DMS53 treated with DMSO at 0.1 percent for 48 hours (cell line): ENCODE results near the gene PANK1.
"Not testable (repeated sequence)": the region's sequence is repeated elsewhere in the genome, so short reads cannot be mapped to it uniquely, and the experiment has no call there.

Source experiments
- DNase-seq: peaks from one replicate; lab custom pipeline; 2025; ENCODE audit not compliant: unreplicated experiment; lab: John Stamatoyannopoulos, UW

PANK1 gene

DNA sequence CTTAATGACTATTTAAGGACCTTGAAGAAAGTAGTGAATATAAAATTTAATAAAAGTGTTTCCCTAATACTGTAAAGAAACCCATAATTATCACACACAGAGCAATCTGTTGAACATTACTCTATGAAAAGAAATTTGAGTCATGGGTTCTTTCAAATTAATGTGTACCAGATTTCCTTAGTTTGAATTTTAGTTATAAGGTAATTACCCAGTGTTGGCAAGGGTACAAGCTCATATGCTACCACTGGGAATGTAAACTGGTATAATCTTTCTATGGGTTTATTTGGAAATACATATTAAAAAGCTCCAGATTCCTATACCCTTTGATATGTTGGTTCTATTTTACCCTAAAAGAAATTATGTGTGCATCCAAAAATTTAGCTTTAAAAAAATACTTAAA, 22.9 kb downstream of the PANK1 start:
- DNase-seq = no peak

DNA sequence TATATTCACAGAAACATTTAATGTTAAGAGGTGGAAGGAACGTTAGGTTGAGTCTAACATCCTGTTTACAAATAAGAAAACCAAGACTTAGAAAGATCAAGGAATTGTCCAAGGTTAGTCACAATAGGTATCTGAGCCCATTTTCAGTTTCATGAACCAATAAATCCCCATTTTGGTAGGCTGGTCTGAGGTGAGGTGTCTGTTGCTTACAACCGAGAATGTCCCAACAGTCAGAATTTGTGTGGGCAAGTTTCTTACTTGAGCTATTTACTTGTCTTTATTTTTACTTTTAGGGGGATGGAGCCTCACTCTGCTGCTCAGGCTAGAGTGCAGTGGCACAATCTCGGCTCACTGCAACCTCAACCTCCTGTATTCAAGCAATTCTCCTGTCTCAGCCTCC, 23.6 kb downstream of the PANK1 start:
- no peak for DNase-seq

DNA sequence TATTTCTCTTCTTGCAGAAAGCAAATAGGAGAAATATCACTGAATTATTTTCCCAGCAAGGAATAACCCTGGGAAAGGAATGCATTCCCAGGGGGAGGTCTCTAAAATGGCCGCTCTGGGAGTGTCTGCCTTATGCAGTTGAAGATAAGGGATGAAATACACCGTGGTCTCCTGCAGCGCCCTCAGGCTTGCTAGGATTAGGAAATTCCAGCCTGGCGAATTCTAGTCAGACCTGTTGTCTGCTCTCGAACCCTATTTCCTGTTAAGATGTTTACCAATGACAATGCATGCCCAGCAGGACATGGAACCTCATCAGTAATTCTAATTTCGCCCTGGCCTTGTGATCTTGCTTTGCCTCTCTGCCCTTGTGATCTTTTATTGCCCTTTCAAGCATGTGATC, 24.7 kb downstream of the PANK1 start:
- DNase-seq = not testable (repeated sequence)

DNA sequence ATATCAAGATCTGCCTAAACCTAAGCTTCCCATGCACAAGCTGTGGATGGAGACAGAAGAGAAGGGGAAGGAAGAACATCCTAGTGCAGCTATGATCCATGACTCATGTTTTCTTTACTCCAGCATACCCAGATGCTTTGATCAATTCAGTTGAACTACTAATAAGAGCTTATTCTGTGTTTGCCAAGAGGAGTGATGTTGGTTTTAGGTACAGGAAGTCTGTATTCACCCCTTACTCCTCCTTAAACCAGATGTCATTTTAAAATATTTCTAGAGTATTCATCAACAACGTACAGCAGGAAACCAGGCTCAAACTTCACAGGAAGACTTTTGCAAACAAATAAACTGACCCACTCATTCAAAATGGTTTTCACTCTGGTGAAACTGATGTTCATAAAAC, 29.2 kb downstream of the PANK1 start:
- peak; percentile 4 for DNase-seq

GRCh38 chr10:89615112-89615511, 29.9 kb downstream of the PANK1 start:
- DNase-seq = no peak

GRCh38 chr10:89613582-89613981, 31.5 kb downstream of the PANK1 start:
- DNase-seq = no peak

DNA sequence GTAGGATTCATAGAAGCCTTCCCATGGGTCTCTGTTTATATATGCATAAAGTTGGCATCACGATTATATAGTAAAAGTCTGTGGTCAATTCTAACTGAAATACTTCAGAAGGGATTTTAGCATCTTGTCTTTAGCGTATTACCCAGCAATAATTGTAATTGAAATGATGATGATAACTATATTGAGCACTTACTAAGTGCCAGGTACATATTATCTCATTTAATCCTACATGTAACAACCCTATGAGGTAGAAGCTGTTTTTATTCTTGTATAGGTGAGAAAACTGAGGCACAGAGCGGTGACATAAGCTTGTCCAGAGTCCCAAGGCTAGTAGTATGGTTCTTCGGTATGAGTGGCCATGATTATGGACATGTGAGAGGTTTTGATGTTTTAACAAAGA, 33.8 kb downstream of the PANK1 start:
- DNase-seq = no peak

DNA sequence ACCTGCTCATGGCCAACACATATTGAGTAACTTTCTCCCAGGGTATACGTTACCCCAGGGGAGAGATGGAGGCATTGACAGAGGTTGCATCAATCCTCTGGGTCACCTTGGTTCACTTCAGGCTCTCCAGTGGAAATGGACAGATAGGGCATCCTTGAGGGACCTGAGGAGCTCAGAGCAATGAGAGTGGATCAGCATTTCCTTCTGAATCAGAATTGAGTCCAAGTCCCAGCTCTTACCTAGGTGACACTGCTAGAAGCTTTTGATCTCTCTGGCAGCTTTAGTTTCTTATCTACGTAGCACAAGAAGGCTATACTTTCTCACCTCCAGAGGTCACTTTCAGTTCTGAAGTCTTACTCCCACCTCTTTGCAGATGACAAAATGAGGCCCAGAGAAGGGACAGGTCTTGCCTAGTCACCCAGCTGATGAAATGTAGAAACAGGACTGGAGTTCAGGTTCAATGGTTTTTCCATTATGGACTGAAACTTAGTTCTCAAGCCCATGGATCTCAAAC, 35.2 kb downstream of the PANK1 start:
- DNase-seq = no peak

DNA sequence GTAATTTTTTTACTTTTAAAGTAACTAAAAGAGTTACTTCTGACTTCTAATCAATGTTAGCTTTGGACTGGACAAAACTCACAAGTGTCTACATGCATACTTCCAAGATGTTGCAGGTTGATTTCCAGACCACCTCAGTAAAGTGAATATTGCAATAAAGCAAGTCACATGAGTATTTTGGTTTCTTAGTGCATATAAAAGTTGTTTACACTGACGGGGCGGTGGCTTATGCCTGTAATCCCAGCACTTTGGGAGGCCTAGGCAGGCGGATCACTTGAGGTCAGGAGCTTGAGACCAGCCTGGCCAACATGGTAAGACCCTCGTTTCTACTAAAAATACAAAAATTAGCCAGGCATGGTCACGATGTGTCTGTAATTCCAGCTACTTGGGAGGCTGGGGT, 40.8 kb downstream of the PANK1 start:
- no peak for DNase-seq

- DNase-seq = no peak
Measured at GRCh38 chr10:89602919-89603318, 42.1 kb downstream of the PANK1 start.

DNA sequence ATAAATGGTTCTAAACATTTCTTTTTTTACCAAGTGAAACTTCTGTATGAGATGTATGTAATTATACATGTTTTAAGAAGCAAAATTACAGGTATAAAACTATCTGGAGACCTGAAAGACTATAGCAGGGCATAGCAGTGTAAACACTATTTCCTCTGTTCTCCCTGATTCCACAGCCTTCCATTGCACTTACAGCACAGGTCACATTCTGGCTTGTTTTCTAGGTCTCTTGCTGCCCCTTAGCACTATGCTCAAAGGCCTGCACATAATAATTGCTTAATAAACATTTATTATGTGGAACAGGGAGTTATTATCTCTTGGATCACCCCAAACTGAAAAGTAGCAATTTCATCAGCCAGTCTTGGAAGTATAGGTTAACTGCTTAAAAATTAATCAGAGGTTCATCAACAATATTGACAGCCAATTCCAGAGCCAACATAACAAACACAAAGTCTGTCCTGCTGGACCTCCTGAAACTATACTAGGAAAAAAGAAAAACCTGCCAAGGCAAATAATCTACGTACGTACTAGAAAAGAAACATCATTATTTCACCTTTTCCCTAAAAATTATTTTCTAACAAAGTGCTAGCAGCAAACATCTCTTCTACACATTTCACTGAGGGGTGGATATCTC, 43.2 kb downstream of the PANK1 start:
- DNase-seq = no peak

DNA sequence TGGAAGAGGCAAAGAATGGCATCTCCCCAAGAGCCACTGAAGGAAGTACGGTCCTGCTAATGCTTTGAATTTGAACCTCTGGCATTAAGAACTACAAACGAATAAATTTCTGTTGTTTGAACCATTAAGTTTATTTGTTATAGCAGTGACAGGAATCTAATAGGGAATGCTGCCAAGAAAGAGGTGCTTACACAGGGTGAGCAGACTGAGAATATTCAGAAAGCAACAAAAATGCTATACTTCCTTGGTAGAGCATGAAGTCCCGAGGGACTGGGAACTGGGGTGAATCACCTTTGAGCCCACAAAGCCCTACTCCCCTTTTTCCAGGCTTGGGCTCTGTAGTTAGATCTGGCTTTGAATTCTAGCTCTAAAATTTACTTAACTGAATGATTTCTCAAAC, 45.0 kb downstream of the PANK1 start:
- no peak for DNase-seq

DNA sequence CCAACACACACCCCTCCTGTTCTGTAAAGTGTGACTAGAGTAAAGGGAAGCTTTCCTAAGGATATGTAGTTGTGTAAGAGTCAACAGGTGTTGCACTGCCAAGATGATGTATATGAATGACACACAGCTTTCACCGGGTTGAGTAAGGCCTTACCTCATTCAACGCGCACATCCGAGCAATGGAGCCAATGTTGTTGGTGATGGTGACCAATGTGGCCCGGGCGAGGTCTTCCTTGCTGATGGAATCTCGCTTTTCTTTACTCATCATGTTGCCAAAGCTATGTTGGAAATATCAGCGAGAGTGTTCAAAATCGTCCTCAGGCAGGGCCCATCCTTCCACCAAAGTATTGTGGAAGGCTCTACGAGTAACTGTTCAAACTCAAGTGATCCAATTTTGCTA, 52.0 kb downstream of the PANK1 start:
- no peak for DNase-seq

DNA sequence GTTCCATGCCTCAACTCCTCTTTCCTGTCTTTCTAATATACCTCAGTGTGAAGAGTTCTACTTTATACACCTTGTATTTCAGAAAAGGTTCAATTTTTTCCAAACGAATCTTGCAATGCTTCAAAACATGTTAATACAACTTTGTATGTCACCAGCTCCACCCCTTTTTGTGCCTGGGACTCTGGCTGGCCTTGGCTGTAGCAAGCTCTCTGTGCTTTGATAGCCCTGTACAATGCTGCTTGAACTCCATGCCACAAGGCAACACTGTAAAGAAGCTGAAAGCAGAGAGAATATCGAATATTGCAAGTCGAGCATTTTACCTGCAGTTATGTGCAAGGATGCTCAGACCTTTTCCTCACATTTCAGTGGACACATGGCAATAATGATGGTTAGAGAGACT, 52.5 kb downstream of the PANK1 start:
- no peak for DNase-seq

DNA sequence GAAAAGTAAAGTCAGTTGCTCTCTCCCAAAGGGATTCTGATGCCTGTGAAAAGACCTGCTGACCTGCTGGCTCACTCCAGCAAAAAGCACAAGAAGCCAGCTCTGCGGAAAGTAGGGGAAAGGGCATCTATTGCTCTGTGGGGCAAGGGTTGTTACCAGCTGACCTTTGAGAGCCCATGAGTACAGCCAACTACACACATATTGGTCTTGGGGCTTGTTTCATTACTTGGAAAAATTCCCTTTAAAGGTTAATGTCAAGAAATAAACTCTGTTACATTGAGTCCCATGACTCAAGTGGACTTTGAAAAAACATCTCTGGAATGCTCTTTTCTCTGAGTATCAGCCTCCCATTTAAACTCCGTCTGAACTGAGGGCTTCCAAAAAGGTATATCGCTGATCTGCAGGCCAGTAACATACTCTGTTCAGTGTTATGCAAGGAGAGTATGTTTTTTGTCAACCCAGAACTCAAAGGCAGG, 53.2 kb downstream of the PANK1 start:
- DNase-seq = no peak

GRCh38 chr10:89591111-89591795, 53.8 kb downstream of the PANK1 start:
- DNase-seq = no peak

DNA sequence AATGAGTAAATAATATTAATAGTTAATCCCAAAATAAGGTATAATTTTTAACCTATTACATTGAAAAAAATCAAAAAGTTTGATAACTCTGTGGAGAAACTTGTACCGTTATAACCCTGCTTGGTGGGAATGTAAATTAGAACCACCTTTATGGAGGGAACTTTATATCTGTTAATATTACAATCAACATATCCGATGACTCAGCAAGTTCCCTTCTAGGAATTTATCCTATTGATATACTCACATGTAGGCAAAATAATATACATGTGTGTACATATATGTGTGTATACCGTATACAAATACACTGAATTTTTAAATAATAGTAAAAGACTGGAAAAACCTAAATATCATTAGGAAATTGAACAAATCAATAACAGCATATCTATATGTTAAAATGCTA, 54.7 kb downstream of the PANK1 start:
- DNase-seq = no peak

DNA sequence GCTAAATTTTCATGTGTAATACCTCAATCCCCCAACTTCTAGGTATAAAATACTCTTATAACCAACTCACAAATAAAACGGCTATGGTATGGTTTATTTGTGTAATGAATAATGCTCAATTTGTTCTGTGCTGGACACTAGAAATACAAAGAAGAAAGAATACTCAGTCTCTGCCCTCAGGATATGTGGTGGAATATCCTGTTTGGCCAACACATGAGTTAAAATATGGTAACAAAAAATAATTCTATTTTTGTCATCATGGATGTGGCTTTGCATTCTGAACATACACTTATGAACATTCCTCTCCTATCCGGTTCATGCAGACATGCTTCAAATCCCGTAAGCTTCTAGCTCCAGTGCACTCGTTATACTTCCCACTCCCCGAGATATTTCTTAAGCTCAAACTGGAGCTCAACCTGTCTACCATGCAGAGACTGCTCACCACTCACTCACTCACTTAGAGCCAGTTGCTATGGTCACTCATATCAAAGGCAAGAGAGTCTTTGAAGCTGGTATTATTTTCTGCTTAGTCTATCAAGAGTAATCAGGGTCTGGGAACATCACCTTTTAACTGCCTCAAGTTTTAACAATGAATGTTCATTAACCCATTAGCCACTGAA, 55.8 kb downstream of the PANK1 start:
- no peak for DNase-seq

- DNase-seq = no peak
Measured at GRCh38 chr10:89588671-89589070, 56.4 kb downstream of the PANK1 start.

- no peak for DNase-seq
Measured at GRCh38 chr10:89582022-89582421, 63.0 kb downstream of the PANK1 start.

- no peak for DNase-seq
Measured at GRCh38 chr10:89580243-89580642, 64.8 kb downstream of the PANK1 start.

- DNase-seq = no peak
Measured at GRCh38 chr10:89576696-89577095, 68.3 kb downstream of the PANK1 start.
